ENCODE measurements around the gene TP53TG3F.
"Not testable (repeated sequence)": the region's sequence is repeated elsewhere in the genome, so short reads cannot be mapped to it uniquely, and the experiment has no call there.

TP53TG3F gene

DNA sequence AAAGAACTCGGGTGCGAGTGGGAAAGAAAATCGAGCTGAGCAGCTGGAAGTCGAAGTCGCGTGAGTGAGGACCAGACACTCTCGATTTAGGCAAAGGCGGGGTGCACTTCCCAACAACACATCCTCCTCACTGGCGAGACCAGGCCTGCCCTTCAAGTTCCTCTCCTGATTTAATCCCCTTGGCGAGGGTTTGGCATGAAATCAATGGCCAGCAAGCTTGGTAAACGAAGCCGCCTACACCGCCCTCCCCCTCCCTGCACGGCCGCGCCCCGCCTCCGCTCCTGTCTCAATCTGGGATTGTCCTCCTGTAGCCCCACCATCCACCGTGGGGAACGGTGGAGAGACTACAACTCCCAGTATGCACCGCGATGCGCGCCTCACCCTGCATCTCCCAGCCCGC, at the start of gene TP53TG3F:
TP53TG3F (plus strand) TSS at position 301 of the 400 bp plus-strand sequence; CDS start at position 369, 68 bp downstream.
- H3K27me3 ChIP-seq (replicated peaks); H3K27ac ChIP-seq; H3K4me3 ChIP-seq (ENCODE audit: low read depth, low read length); DNase-seq; in situ Hi-C loops (cut with HindIII; ENCODE audit: low pct_ligation_motif_present, low sequenced_read_pairs); H3K36me3 ChIP-seq (replicated peaks): not testable (repeated sequence)

DNA sequence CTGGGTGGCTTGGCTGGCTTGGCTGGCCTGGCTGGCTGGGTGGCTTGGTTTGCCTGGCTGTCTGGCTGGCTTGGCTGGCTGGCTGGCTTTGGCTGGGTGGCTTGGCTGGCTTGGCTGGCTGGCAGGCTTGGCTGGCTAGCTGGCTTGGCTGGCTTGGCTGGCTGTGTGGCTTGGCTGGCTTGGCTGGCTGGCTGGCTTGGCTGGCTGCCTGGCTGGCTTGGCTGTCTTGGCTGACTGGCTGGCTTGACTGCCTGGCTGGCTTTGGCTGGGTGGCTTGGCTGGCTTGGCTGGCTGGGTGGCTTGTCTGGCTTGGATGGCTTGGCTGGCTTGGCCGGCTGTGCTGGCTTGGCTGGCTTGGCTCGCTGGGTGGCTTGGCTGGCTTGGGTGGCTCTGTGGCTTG, 32.2 kb downstream of the TP53TG3F start:
- in situ Hi-C loops (cut with HindIII; ENCODE audit: low pct_ligation_motif_present, low sequenced_read_pairs); H3K27ac ChIP-seq; H3K27me3 ChIP-seq (replicated peaks); H3K4me3 ChIP-seq (ENCODE audit: low read depth, low read length); DNase-seq; H3K36me3 ChIP-seq (replicated peaks): not testable (repeated sequence)

- H3K36me3 ChIP-seq (replicated peaks); H3K4me3 ChIP-seq (ENCODE audit: low read depth, low read length); H3K27me3 ChIP-seq (replicated peaks); in situ Hi-C loops (cut with HindIII; ENCODE audit: low pct_ligation_motif_present, low sequenced_read_pairs); H3K27ac ChIP-seq; DNase-seq: not testable (repeated sequence)
These were observed 47.8 kb downstream of the TP53TG3F start for GRCh38 chr16:33507231-33507630.

DNA sequence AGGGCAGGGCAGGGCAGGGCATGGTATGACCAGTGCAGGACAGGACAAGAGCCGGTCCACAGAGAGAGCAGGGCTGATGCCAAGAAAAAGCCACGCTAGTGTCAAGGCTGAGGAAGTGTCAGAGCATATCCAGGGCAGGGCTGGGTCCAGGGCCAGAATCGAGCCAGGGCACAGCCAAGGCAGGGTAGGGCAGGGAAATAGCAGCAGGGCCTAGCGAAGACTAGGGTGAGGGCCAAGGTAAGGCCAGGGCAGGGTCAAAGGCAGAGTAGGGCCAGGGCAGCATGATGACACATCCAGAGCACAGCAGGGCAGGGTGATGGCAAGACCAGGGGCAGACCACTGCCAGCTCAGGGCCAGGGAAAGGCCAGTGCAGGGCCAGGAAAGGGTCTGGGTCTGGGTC, 49.7 kb downstream of the TP53TG3F start:
- H3K4me3 ChIP-seq (ENCODE audit: low read depth, low read length); H3K27ac ChIP-seq; H3K36me3 ChIP-seq (replicated peaks); DNase-seq; H3K27me3 ChIP-seq (replicated peaks); in situ Hi-C loops (cut with HindIII; ENCODE audit: low pct_ligation_motif_present, low sequenced_read_pairs): not testable (repeated sequence)

- in situ Hi-C loops (cut with HindIII; ENCODE audit: low pct_ligation_motif_present, low sequenced_read_pairs); H3K27ac ChIP-seq; DNase-seq; H3K27me3 ChIP-seq (replicated peaks); H3K4me3 ChIP-seq (ENCODE audit: low read depth, low read length); H3K36me3 ChIP-seq (replicated peaks): not testable (repeated sequence)
These were observed 50.5 kb downstream of the TP53TG3F start for GRCh38 chr16:33509906-33510305.

Measured in brain microvascular endothelial cell (primary cell).